Suprapubic skin (tissue), 4 donors: ENCODE measurements around the gene PFKFB2. TPM values are rescaled to one million over a fixed set of nuclear protein-coding genes. Genes with fewer than 3 reads are reported as not detected.

ENCODE experiments used
- DNase-seq, 2 donors: peaks; one replicate each; pipeline ENCODE4 v3.0.0-alpha.2; 2019; ENCODE audit warnings: low spot score in 2 of 2
- H3K27ac ChIP-seq: fragments of 200-600 bp; sonication (generic); one replicate; pipeline ENCODE4 v1.5.1; 2019
- H3K27me3 ChIP-seq: fragments of 200-600 bp; sonication (generic); one replicate; pipeline ENCODE4 v1.5.1; 2019
- H3K36me3 ChIP-seq: fragments of 200-600 bp; sonication (generic); one replicate; pipeline ENCODE4 v1.5.1; 2019
- H3K4me1 ChIP-seq: fragments of 200-600 bp; sonication (generic); one replicate; pipeline ENCODE4 v1.5.1; 2019
- H3K4me3 ChIP-seq: fragments of 200-600 bp; sonication (generic); one replicate; pipeline ENCODE4 v1.5.1; 2019; ENCODE audit warnings: mild to moderate bottlenecking
- H3K9me3 ChIP-seq: fragments of 200-600 bp; sonication (generic); one replicate; pipeline ENCODE4 v1.5.1; 2019
- EP300 ChIP-seq: sonication (generic); formaldehyde crosslinking; IDR thresholded peaks from one replicate; pipeline ENCODE4 v1.6.1; 2017; ENCODE audit warnings: antibody characterized with exemption
- POLR2A ChIP-seq, 2 donors: fragments of 450-650 bp; IDR thresholded peaks; one replicate each; pipeline ENCODE4 v1.6.1; 2017; ENCODE audit warnings: antibody characterized with exemption in 2 of 2, mild to moderate bottlenecking in 2 of 2, moderate library complexity in 2 of 2
- POLR2AphosphoS5 ChIP-seq, 3 donors: sonication (generic); formaldehyde crosslinking; IDR thresholded peaks; one replicate each; pipeline ENCODE4 v1.6.1; 2017; ENCODE audit warnings: antibody characterized with exemption in 3 of 3
- WGBS: methylation state at CpG from one replicate; pipeline ENCODE4 v1.1.5; 2018; 5-methylcytosine and 5-hydroxymethylcytosine counted together
- total RNA-seq, 4 donors: library from RNA; depleted of rRNA; stranded (reverse); fragments of >200 nt; gene quantifications; one replicate each; pipeline ENCODE4 v1.1.0, GENCODE V29; 2016
- TF ChIP-seq, protein P1 (sequence below), 2 donors: fragments of 200-600 bp in 1 of 2; fragments of 450-650 bp in 1 of 2; sonication (generic) in 1 of 2; IDR thresholded peaks; one replicate each; pipeline ENCODE4 v1.5.1; 2016 to 2019; ENCODE audit warnings: antibody characterized with exemption in 2 of 2, mild to moderate bottlenecking in 1 of 2, moderate library complexity in 1 of 2

PFKFB2 gene
- total RNA-seq, 4 donors from 2014 or later = 11.8 to 33.1 (median 17.1) TPM

DNA sequence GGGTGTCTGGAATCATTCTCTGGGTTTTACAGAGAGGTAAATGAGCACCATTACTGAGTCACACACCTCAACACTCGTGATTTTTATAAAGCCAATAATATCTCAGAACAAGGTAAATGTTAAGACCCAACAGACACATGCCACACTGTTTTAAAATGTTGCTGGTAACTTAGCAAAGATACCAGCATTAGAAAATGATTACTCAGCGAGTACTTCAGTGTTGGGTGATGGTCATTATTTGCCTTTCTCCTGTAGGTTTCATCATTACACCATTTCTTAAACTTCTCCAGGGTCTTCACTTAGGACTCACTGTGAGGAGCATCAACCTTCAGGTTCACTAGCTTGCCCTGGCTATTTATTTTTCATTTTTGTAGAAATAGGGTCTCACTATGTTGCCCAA, 28.7 kb downstream of the PFKFB2 start:
- Histone ChIP-seq H3K27ac (no peak overlapping the region), H3K4me1 (peaks cover 14% of the 10 kb centered on the region), H3K36me3 (no peaks in the 10 kb centered on the region), H3K27me3 (no peaks in the 10 kb centered on the region), H3K9me3 (no peaks in the 10 kb centered on the region), H3K4me3 (no peak overlapping the region)
- 90% methylated on average over 2 of the region's 2 CpGs for WGBS
- TF ChIP-seq POLR2AphosphoS5 (IDR thresholded peaks at IDR 0.05) (no peak), POLR2A (IDR thresholded peaks at IDR 0.05) (no peak), EP300 (no peak)
- TF ChIP-seq, protein P1, sequence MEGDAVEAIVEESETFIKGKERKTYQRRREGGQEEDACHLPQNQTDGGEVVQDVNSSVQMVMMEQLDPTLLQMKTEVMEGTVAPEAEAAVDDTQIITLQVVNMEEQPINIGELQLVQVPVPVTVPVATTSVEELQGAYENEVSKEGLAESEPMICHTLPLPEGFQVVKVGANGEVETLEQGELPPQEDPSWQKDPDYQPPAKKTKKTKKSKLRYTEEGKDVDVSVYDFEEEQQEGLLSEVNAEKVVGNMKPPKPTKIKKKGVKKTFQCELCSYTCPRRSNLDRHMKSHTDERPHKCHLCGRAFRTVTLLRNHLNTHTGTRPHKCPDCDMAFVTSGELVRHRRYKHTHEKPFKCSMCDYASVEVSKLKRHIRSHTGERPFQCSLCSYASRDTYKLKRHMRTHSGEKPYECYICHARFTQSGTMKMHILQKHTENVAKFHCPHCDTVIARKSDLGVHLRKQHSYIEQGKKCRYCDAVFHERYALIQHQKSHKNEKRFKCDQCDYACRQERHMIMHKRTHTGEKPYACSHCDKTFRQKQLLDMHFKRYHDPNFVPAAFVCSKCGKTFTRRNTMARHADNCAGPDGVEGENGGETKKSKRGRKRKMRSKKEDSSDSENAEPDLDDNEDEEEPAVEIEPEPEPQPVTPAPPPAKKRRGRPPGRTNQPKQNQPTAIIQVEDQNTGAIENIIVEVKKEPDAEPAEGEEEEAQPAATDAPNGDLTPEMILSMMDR (IDR thresholded peaks at IDR 0.05) = no peak
- no peak for DNase-seq

- H3K36me3 ChIP-seq = no peaks in the 10 kb centered on the region
These were observed 31.2 kb downstream of the PFKFB2 start for GRCh38 chr1:207084232-207084631.

GRCh38 chr1:207084701-207085180, 31.7 kb downstream of the PFKFB2 start:
- no peaks in the 10 kb centered on the region for H3K27me3 ChIP-seq
- DNase-seq = no peak
- no peak overlapping the region for H3K4me3 ChIP-seq
- TF ChIP-seq, protein P1 (IDR thresholded peaks at IDR 0.05) = peak; percentile 44 to 56
- TF ChIP-seq EP300 = no peak
- TF ChIP-seq POLR2AphosphoS5 (IDR thresholded peaks at IDR 0.05) = no peak
- no peak for TF ChIP-seq POLR2A (IDR thresholded peaks at IDR 0.05)
- H3K27ac ChIP-seq = no peak overlapping the region
- H3K36me3 ChIP-seq = no peaks in the 10 kb centered on the region
- WGBS = 23% methylated on average over 8 of the region's 8 CpGs
- peaks cover 6% of the 10 kb centered on the region for H3K4me1 ChIP-seq
- no peaks in the 10 kb centered on the region for H3K9me3 ChIP-seq

More at GRCh38 chr1:207084232-207084631, 31.2 kb downstream of the PFKFB2 start:
- 45% methylated on average over 2 of the region's 2 CpGs for WGBS
- Histone ChIP-seq H3K27ac (no peak overlapping the region), H3K27me3 (no peaks in the 10 kb centered on the region), H3K4me3 (no peak overlapping the region), H3K9me3 (no peaks in the 10 kb centered on the region), H3K4me1 (peaks cover 6% of the 10 kb centered on the region)
- TF ChIP-seq EP300 (no peak), POLR2A (IDR thresholded peaks at IDR 0.05) (no peak), POLR2AphosphoS5 (IDR thresholded peaks at IDR 0.05) (no peak)
- TF ChIP-seq, protein P1 (IDR thresholded peaks at IDR 0.05) = no peak
- DNase-seq = no peak

- DNase-seq = no peak
- no peak overlapping the region for H3K4me3 ChIP-seq
- 70% methylated on average over 3 of the region's 3 CpGs for WGBS
- H3K4me1 ChIP-seq = peaks cover 6% of the 10 kb centered on the region
- no peaks in the 10 kb centered on the region for H3K27me3 ChIP-seq
- no peaks in the 10 kb centered on the region for H3K36me3 ChIP-seq
- H3K27ac ChIP-seq = no peak overlapping the region
- H3K9me3 ChIP-seq = no peaks in the 10 kb centered on the region
- no peak for TF ChIP-seq EP300
- TF ChIP-seq POLR2A (IDR thresholded peaks at IDR 0.05) = no peak
- TF ChIP-seq, protein P1 (IDR thresholded peaks at IDR 0.05) = no peak
- no peak for TF ChIP-seq POLR2AphosphoS5 (IDR thresholded peaks at IDR 0.05)
These were observed 32.8 kb downstream of the PFKFB2 start for GRCh38 chr1:207085887-207086286.

DNA sequence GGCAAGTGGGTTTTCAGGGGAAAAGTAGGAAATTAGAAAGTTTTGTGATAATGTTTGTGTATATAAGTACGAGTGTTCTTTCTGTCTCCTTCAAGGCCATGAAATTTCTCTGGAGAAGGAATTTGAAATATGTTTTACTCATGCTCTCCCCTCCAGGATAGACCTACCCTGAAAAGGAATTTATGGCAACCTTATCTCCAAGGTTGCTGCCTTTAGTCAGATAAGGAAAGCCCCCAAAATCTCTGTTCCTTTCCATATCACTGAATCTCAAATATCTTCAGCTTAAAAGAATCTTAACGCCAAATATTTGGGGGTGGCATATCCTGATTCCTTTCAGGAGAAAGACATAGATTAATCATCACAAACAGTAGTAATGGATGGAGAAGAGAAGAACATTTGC, 35.1 kb downstream of the PFKFB2 start:
- Histone ChIP-seq H3K9me3 (no peaks in the 10 kb centered on the region), H3K4me3 (no peak overlapping the region), H3K36me3 (no peaks in the 10 kb centered on the region), H3K27me3 (no peaks in the 10 kb centered on the region), H3K4me1 (peaks cover 6% of the 10 kb centered on the region), H3K27ac (no peak overlapping the region)
- 86% methylated on average over 2 of the region's 2 CpGs for WGBS
- no peak for TF ChIP-seq EP300
- TF ChIP-seq, protein P1 (IDR thresholded peaks at IDR 0.05) = no peak
- TF ChIP-seq POLR2AphosphoS5 (IDR thresholded peaks at IDR 0.05) = no peak
- TF ChIP-seq POLR2A (IDR thresholded peaks at IDR 0.05) = no peak
- no peak for DNase-seq
